ENCODE results near the gene KIF23.

Gene KIF23

GRCh38 chr15:69394556-69395282 is 19.4 kb upstream of the KIF23 start:
- peak; percentile 69 for DNase-seq (ENCODE audit: low spot score)

DNA sequence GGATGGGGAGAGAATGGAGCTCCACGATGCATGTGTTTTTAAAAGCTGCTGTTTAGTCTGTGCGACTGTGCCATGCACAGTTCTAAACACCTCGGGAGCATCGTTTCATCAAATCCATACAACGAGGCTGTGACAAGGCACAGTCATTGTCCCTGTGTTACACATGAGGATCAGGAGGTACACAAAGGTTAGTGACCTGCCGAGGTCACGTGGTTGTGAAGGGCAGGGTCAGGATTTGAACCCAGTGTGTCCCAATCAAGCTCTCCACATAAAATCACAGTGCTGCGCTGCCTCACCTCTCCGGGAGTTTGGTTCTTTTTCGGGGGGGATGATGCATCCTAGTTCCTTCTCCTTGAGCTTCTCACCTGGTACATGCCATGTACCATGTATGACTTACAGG is 18.7 kb upstream of the KIF23 start:
- no peak for DNase-seq (ENCODE audit: low spot score)

GRCh38 chr15:69395991-69396390 is 18.2 kb upstream of the KIF23 start:
- no peak for DNase-seq (ENCODE audit: low spot score)

- DNase-seq (ENCODE audit: low spot score) = no peak
Measured at GRCh38 chr15:69398491-69398891, 15.7 kb upstream of the KIF23 start.

DNA sequence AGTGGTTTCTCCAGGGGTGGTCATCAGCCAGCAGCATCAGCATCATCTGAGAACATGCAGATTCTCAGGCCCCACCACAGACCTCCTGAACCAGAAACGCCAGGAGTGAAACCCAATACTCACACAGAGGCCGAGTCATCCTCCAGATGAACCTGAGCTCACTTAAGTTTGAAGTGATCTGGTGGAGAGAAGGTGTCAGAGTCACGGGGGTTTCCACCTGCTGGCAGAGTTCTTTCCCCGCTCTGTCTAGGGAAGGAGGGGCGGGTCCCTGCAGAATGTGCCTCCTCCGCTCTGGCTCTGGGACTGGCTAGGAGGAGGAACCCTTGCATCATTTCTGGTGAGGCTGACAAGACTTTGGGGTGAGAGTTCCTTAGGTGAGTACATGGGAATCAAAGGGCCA is 13.3 kb upstream of the KIF23 start:
- DNase-seq (ENCODE audit: low spot score) = no peak

DNA sequence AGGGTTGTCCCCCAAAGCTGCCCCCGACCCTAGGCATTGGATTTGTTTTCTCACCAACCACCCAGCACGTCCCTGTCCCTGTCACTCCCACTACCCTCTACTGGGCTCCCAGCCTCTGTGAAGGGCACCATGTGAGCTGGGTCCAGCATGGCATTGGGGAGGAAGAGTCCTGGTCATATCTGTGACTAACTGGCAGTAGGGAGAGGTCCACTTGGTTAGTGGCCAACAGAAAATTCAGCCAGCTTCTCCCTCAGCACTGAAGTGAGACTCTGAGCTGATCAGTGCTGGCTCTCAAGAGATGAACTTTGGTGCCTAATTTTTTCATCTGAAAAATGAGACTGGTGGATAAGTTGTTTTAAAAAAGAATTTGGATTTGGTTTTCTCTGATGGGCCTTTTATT is 11.3 kb upstream of the KIF23 start:
- no peak for DNase-seq (ENCODE audit: low spot score)

GRCh38 chr15:69403594-69403993 is 10.6 kb upstream of the KIF23 start:
- DNase-seq (ENCODE audit: low spot score) = no peak

DNA sequence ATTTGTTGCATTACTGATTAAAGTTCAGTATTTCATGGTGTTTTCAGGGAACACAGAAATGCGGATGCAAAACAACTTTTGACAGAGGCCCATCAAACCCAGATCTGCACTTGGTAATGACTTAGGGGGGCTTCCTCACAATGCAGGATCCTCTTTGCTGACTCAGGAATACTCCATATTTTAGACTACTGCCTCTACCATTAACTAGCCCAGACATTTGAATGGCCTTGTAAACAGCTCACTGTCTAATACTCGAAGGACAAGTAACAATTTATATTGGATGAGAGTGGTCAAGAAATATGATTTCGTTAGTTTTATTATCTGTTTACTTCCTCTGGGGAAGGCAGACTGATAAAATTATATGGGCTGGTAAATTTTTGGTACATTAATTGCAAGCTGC is 9.0 kb upstream of the KIF23 start:
- no peak for DNase-seq (ENCODE audit: low spot score)

DNA sequence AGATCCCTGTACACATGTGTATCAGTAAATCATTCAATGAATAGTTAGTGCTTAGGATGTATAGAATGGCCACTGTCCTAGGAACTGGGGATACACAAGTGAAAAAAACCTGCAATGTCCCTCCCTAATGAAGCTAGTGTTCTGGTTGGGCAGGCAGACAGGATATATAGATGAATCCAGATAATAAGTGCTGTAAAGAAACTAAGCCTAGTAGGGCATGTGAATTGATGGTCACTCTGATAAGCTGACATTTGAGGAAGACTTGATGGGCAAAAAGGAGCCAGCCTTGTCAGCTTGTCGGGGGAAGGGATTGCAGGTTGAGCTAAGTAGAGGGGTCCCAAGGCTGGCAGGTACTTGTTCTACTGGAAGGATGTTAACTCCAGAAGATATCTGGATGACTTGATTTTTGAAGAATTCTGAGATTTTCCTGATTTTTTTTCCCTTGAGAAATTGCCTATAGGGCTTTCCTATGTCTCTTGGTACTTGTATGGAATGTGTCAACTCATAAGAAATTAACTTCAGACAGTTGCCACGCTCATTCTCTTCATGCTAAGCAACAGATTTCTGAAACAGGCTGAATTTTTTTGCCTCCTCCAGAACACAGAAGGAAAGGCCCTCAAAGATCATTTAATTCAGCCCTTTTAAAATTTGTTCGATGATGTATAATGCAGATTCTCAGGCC is 6.3 kb upstream of the KIF23 start:
- DNase-seq (ENCODE audit: low spot score) = no peak

- no peak for DNase-seq (ENCODE audit: low spot score)
Measured at GRCh38 chr15:69408841-69409240, 5.3 kb upstream of the KIF23 start.

GRCh38 chr15:69410248-69410874 is 3.8 kb upstream of the KIF23 start:
- DNase-seq (ENCODE audit: low spot score) = no peak

DNA sequence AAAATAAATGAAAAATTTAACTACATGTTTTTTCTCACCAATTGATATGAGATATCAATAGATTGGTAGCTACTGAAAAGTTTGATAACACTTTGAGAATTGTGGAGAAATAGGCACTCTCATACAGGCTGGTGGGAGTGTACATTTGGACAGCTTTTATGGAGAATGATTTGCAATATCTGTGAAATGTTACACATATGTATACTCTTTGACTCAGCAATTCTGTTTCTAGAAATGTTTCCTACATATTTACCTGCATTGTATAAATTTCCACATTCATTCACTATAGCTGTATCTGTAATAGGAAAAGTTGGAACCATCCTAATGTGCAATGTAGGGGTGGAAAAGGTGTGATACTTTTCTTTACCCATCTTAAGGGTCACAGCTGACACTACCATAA is 1.9 kb upstream of the KIF23 start:
- DNase-seq (ENCODE audit: low spot score) = no peak

DNA sequence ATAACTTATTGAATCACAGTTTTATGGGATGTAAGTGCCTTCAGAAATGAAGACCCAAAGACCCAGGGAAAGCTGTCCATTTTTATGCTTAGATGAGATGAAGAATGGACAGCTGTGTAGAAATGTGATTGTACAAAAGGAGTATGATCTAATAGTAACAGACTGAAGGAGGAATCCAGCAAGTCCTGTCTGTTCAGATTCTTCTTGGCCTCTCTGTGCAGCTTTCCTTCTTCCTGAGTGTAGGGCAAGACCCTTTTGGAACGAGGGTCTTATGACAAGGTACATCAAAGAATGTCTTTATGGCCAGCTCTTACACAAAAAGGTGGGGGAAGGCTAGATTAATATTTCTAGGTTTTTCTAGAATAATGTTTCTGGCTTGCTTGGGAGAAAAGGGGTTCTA is 1.4 kb upstream of the KIF23 start:
- DNase-seq (ENCODE audit: low spot score) = no peak

DNA sequence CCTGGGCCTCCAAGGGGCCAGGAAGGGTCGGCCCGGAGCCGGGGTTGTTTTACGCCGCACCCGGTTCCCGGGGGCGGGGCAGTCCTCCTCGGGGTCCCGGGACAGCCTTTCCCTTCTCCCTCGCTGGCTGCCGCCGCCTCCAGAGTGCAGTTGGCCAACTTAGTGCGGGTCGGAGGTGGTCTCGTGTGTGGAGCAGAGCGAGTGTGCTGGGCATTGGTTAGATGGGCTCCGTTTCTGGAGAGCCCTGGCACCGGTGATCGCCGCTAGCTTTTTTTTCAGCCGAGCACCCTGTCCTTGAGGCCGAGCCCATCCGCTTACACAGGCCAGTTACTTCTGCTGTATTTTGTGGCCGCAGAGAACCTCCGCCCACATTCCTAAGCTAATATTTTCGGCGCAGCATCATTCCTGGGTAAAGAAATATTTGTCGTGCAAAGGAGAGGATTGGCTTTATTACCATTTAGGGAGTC is 585 bp downstream of the KIF23 start:
- DNase-seq (ENCODE audit: low spot score) = peak; percentile 23

DNA sequence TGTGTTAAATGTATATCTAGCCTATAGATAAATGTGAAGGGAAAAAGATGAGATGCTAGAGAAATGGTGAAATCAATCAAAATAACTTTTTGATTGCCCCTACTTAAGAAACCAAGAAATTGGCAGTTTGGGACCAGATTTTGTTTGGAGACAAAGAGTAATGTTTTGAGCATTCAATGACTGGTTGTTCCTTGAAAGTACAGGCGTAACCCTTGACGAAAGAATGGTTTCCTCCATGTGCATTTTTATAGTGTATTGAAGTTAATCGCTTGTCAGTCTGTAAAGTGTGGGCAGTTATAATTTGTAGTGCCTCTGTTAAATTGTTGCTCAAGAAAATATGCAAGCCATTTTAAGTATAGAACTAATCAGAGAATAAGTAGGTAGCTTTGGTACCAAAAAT is 1.2 kb downstream of the KIF23 start:
- DNase-seq (ENCODE audit: low spot score) = no peak

DNA sequence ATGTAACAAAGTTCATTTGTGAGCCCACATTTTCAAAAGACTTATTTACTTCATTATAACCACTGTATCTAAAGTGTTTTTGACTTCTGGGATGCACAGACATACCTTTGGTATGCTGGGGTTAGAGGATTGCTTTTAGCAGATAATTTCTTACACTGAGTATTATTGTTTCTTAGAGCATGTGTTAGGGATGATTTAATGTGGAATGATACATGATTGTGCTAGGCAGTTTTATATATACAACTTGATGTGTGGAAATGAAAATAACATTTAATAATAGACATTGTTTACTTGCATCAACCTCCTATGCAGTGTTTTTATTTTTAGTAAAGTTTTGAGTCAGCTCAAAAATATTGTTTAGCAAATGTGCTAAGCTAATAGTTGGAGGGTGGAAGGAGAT is 3.4 kb downstream of the KIF23 start:
- no peak for DNase-seq (ENCODE audit: low spot score)

DNA sequence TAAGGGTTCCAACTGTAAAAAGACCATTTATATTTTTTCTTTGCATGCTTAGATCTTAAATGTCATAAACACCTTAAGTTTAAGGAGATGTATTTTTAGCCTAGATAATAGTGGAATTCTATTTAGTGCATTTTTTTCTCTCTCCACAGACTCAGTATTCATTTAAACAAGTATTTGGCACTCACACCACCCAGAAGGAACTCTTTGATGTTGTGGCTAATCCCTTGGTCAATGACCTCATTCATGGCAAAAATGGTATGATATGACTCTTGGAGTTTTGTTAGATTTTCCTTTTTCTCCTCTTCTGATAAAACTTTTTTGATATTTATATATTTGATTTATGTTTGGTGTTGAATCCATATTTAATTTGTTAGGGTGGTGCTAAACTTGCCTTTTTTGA is 7.3 kb downstream of the KIF23 start:
- no peak for DNase-seq (ENCODE audit: low spot score)

DNA sequence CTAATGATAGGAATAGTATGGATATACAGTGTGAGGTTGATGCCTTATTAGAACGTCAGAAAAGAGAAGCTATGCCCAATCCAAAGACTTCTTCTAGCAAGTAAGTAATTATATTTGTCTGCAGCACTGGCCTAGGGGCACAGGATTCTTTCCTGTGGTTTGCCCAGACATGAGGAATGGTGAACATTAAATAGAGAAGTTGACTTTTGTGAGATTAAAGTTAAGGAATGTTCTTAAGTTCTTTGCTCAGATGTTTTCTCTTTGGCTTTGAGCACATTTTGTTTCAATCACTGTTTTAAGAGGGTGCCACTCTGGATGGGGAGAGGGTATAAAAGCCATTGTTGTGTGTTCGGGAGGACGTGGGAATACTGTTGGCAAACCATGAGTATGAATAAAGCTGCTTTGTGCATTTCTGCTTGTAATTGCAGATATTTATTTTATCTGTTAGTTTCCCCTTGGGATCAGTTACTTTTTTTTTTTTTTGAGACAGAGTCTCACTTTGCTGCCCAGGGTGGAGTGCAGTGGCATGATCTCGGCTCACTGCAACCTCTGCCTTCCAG is 8.3 kb downstream of the KIF23 start:
- no peak for DNase-seq (ENCODE audit: low spot score)

DNA sequence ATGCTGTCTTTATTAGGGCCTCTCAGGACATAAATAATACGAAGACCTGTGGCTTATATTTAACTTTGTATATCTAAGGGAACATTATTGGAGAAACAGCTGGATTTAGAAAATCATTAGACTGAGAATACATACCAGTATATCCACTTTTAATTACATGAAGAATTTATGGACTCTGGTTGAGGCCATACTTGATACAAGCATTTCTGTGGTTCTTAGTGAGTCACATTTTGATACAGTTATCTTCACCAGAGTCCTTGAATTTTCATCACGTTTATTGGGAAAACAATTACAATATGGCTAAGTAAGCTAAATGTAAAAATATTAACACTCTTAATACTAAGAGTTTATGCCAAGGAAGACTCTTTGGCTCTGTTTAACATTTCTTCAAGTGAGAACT is 9.9 kb downstream of the KIF23 start:
- DNase-seq (ENCODE audit: low spot score) = no peak

GRCh38 chr15:69424748-69425413 is 10.7 kb downstream of the KIF23 start:
- no peak for DNase-seq (ENCODE audit: low spot score)

DNA sequence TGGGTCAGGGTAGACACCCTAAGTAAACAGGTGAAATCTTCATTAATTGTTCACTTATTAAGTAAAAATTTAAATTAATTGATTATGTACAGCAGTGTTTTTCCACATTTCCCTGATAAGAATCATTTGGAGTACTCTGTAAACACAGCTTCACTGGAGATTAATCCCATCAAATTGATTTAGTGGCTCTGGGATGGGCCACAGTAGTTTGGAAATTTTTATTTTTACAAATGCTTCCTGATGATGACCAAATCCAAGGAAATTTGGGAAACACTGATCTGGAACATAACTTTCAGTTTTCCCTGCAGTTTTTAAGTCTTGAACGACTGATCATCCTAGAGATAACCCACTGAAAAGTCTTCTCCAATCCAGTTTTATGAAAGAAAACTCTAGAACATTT is 19.7 kb downstream of the KIF23 start:
- DNase-seq (ENCODE audit: low spot score) = no peak

DNA sequence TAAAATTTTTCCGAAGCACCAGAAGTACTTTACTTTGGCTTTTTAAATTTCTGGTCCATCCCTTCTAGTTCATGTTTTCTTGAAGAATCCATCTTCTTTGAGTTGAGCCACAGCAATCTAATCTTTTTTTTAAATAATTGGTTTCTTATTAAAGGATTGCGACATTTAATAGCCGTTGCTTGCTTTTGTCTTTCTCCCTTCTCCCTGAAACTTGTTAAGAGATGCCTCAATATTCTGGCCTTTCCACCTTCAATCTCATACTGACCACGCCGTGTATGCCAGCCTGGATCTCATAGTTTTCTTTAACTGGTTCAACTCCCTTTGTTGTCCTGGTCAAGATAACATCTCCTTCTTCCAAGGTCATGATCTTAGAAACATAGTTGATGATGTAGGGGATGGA is 20.1 kb downstream of the KIF23 start:
- DNase-seq (ENCODE audit: low spot score) = no peak

- DNase-seq (ENCODE audit: low spot score) = no peak
Measured at GRCh38 chr15:69434679-69435078, 20.5 kb downstream of the KIF23 start.

Data from hematopoietic multipotent progenitor cell treated with erythropoietin and hydrocortisone succinate and interleukin-3 and kit ligand, for 15 days (in vitro differentiated cells).